Adrenal gland (tissue), 12 donors: Measurements from ENCODE around the gene FHDC1. TPM values are rescaled to one million over a fixed set of nuclear protein-coding genes. Genes with fewer than 3 reads are reported as not detected.

Experiments
- DNase-seq, 7 donors: peaks; one replicate each; pipeline ENCODE4 v3.0.0-alpha.2; 2019 to 2020
- H3K27ac ChIP-seq, 5 donors: fragments of 200-600 bp; sonication (generic) in 4 of 5; 1 replicate in 3 of 5; 2 replicates in 2 of 5; pipeline versions ENCODE4 v1.5.1 to v1.8.0; 2016 to 2020; ENCODE audit warnings: mild to moderate bottlenecking in 1 of 5
- H3K27me3 ChIP-seq: fragments of 200-600 bp; 2 replicates; pipeline ENCODE4 v1.8.0; 2021
- H3K36me3 ChIP-seq, 2 donors: fragments of 200-600 bp; replicated peaks in 1 of 2; 1 replicate in 1 of 2; 2 replicates in 1 of 2; pipeline versions ENCODE4 v1.5.1 to v1.8.0; 2018 to 2022
- H3K4me1 ChIP-seq, 2 donors: fragments of 200-600 bp; replicated peaks in 1 of 2; 1 replicate in 1 of 2; 2 replicates in 1 of 2; pipeline versions ENCODE4 v1.5.1 to v1.8.0; 2018 to 2021
- H3K4me3 ChIP-seq, 4 donors: fragments of 200-600 bp; sonication (generic) in 3 of 4; one replicate each; pipeline ENCODE4 v1.5.1; 2016 to 2018
- H3K9me3 ChIP-seq, 3 donors: fragments of 200-600 bp; sonication (generic) in 1 of 3; replicated peaks in 1 of 3; 1 replicate in 2 of 3; 2 replicates in 1 of 3; pipeline versions ENCODE4 v1.5.1 to v1.8.0; 2016 to 2021
- CTCF ChIP-seq, 6 experiments: fragments of 450-650 bp in 4 of 6; fragments of 200-600 bp in 2 of 6; sonication (generic) in 1 of 6; IDR thresholded peaks; 1 replicate in 5 of 6; 2 replicates in 1 of 6; pipeline versions ENCODE4 v1.5.1 to v1.8.0; 2016 to 2021; ENCODE audit warnings: antibody characterized with exemption in 6 of 6, mild to moderate bottlenecking in 2 of 6, moderate library complexity in 1 of 6
- POLR2A ChIP-seq, 2 donors: fragments of 450-650 bp; IDR thresholded peaks; one replicate each; pipeline ENCODE4 v1.6.1; 2017; ENCODE audit warnings: antibody characterized with exemption in 2 of 2, mild to moderate bottlenecking in 2 of 2, moderate library complexity in 1 of 2
- WGBS, 4 donors: extraction: QIAGEN DNeasy Blood & Tissue Kit in 2 of 4; methylation state at CpG; one replicate each; pipeline versions ENCODE4 v1.1.5 to v1.1.7; 2013 to 2017; 5-methylcytosine and 5-hydroxymethylcytosine counted together
- intact Hi-C, 2 donors: fragments of 100-400 bp; cut with DNase I; formaldehyde crosslinking; loops; one replicate each; pipeline versions ENCODE4 v1.14.1 to v1.15.0; 2022 to 2023
- polyA plus RNA-seq, 3 donors: library from polyadenylated mRNA; stranded (reverse); fragments of 200-250 nt in 2 of 3; fragments of 350-450 nt in 1 of 3; fragmentation: Illumina TruSeq in 1 of 3; extraction: RNeasy Lipid Tissue Mini Kit (QIAGEN cat#74804) in 1 of 3; gene quantifications; one replicate each; pipeline ENCODE4 v1.2.3, GENCODE V29; 2013 to 2014
- total RNA-seq, 9 donors: library from RNA; depleted of rRNA in 4 of 9; stranded (reverse); fragments of >200 nt in 4 of 9; fragments of 120-200 nt in 1 of 9; fragmentation: NEBNext Ultra II Directional in 1 of 9; extraction: Animal tissue kit (Norgen Biotek cat#: 25700) in 1 of 9; gene quantifications; one replicate each; pipeline versions ENCODE4 v1.1.0 to v1.2.4, GENCODE V29; 2013 to 2023
- donor health status: healthy with polysubstance abuse.
- donor health status: Bipolar disorder and iron deficiency.
- donor health status: DM: yes; HTN: yes; CAD: no.
- donor health status: DM: no; HTN: no; CAD: no.
- donor health status: DM: no; HTN: no; CAD: no.
- donor health status: DM: yes; HTN: yes; CAD: no.

FHDC1 gene
- total and polyA plus RNA-seq, 12 donors = 0.09 to 1.2 (median 0.36) TPM

- Histone ChIP-seq H3K36me3 (no peaks in the 10 kb centered on the region), H3K27ac (no peak overlapping the region), H3K4me1 (no peaks in the 10 kb centered on the region), H3K27me3 (peaks cover 14% of the 10 kb centered on the region), H3K9me3 (no peaks in the 10 kb centered on the region), H3K4me3 (no peak overlapping the region)
- WGBS, 4 donors = 87 to 100% (median 90%) methylated on average over 3 of the region's 3 CpGs
- no peak for DNase-seq
- TF ChIP-seq POLR2A (IDR thresholded peaks at IDR 0.05) = no peak
- no peak for TF ChIP-seq CTCF (IDR thresholded peaks at IDR 0.05)
- intact Hi-C loops = no loop called here
Observed at GRCh38 chr4:152951348-152951747, 15.2 kb downstream of the FHDC1 start.

- H3K9me3 ChIP-seq = no peaks in the 10 kb centered on the region
- no peak overlapping the region for H3K27ac ChIP-seq
- intact Hi-C loops = no loop called here
- DNase-seq = no peak
- WGBS, 4 donors = 83 to 95% (median 91%) methylated on average over 3 of the region's 3 CpGs
- peaks cover 0 to 10% of the 10 kb centered on the region in 2 donors for H3K4me1 ChIP-seq
- H3K36me3 ChIP-seq = no peaks in the 10 kb centered on the region
- TF ChIP-seq POLR2A (IDR thresholded peaks at IDR 0.05) (no peak), CTCF (IDR thresholded peaks at IDR 0.05) (no peak)
- H3K27me3 ChIP-seq = peaks cover 14% of the 10 kb centered on the region
- H3K4me3 ChIP-seq = no peak overlapping the region
Observed at GRCh38 chr4:152953514-152953913, 17.4 kb downstream of the FHDC1 start.

- peaks cover 0 to 10% of the 10 kb centered on the region in 2 donors for H3K4me1 ChIP-seq
- H3K4me3 ChIP-seq = no peak overlapping the region
- peaks cover 14% of the 10 kb centered on the region for H3K27me3 ChIP-seq
- intact Hi-C loops = no loop called here
- TF ChIP-seq POLR2A (IDR thresholded peaks at IDR 0.05) (no peak), CTCF (IDR thresholded peaks at IDR 0.05) (no peak)
- DNase-seq = no peak
- WGBS, 4 donors = 81 to 94% (median 91%) methylated on average over 1 of the region's 1 CpG
- no peak overlapping the region for H3K27ac ChIP-seq
- no peaks in the 10 kb centered on the region for H3K36me3 ChIP-seq
- H3K9me3 ChIP-seq = no peaks in the 10 kb centered on the region
Observed at GRCh38 chr4:152954741-152955140, 18.6 kb downstream of the FHDC1 start.

- intact Hi-C loops = no loop called here
- TF ChIP-seq POLR2A (IDR thresholded peaks at IDR 0.05) = no peak
- no peak for TF ChIP-seq CTCF (IDR thresholded peaks at IDR 0.05)
- no peak for DNase-seq
- peaks cover 3 to 12% of the 10 kb centered on the region in 2 donors for H3K4me1 ChIP-seq
- no peaks in the 10 kb centered on the region for H3K36me3 ChIP-seq
- H3K27me3 ChIP-seq = peaks cover 12% of the 10 kb centered on the region
- H3K9me3 ChIP-seq = no peaks in the 10 kb centered on the region
- H3K4me3 ChIP-seq = no peak overlapping the region
- 84 to 92% (median 88%) methylated on average over 2 of the region's 2 CpGs for WGBS, 4 donors
- H3K27ac ChIP-seq = no peak overlapping the region
Observed at GRCh38 chr4:152956147-152956546, 20.0 kb downstream of the FHDC1 start.
